Sciatic nerve (tissue), 2 donors: ENCODE data around the gene KRTAP5-1. TPM values are rescaled to one million over a fixed set of nuclear protein-coding genes. Genes with fewer than 3 reads are reported as not detected.

ENCODE experiments used
- ATAC-seq: fragments of 200-7000 bp; cut with Tn5 transposase; one replicate; pipeline ENCODE4 v1.9.1; 2020; ENCODE audit warnings: mild to moderate bottlenecking, moderate library complexity
- DNase-seq: peaks from one replicate; pipeline ENCODE4 v3.0.0-alpha.2; 2020; ENCODE audit warnings: low spot score
- intact Hi-C: fragments of 100-400 bp; cut with DNase I; formaldehyde crosslinking; loops from one replicate; pipeline ENCODE4 v1.14.2; 2022
- total RNA-seq: library from RNA; stranded (reverse); fragmentation: NEBNext Ultra II Directional; extraction: Animal tissue kit (Norgen Biotek cat#: 25700); gene quantifications from one replicate; pipeline ENCODE4 v1.2.1, GENCODE V29; 2021
- donor health status: DM: no; HTN: no; CAD: no.
- donor health status: DM: no; HTN: no; CAD: no.

The KRTAP5-1 gene
- total RNA-seq, 1 donor from 2014 or later, result not detected

DNA sequence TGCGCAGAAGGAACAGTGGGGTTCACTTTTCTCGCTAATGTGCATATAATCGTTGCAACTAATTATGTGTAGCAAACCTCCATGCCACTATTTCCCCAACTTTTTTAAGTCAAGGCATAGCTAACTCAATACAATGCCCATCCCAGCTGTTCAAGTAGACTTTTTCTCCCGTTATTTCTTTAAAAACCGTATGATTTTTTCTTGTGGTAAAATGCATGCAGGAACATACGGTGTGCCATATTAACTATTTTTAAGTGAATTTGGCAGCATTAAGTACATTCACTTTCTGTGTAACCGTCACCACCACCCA lies 10.2 kb downstream of the KRTAP5-1 start:
- ATAC-seq (no peak), DNase-seq (no peak)
- intact Hi-C loops, result loop anchor here (2.0 kb wide), 1 partner anchor 28 kb away; no protein-coding TSS in a partner anchor

DNA sequence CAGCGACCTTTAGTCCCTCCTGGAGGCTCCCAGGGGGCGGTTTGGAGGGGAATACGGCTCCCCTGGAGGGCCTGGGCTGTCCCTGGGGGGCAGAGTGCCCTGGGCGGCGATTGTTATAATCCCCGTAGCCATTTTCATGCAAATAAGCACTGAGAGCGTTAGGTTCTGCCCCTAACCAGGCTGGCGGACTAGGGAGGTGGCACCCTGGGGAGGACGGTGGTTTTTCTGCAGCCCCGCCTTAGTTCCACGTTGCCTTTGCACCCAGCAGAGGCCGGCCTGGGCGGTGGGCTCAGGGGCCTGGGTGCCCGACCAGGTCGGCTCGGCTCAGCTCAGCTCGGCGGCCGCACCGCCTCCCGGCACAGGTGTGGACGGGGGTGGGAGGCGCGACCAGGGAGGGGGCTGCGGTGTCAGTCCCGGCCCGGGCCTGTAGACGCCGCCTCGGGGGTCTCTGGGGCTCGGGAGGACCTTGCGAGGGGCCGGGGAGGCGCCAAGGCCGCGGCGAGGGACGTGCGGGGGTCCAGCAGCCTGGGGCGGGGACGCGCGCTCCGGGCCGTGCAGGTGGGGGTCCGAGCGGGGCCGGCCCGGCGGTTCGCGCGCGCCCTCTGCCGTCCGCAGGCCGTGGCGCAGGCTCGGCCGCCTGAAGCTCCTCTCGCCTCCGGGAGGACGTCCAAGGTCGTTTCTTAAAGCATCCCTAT lies 10.7 kb downstream of the KRTAP5-1 start:
- DNase-seq (peak; percentile 69), ATAC-seq (peak; percentile 29)
- intact Hi-C loops, result loop anchor here (2.0 kb wide), 1 partner anchor 28 kb away; no protein-coding TSS in a partner anchor

DNA sequence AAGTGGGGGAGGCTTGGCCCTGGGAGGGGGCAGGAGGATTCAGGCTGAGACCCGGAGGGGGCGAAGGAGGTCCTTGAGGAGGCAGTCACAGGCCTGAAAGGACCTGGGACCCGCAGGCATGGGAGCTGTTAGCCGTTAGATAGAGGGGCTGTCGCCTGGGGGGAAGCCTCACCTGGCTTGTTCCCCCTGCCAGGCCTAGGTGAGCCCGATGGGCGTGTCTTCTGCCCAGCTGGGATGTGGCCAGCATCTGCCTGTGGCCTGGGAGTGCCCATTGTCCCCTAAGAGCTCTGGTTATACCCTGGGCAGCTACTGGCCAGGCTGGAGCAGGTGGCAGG lies 11.2 kb downstream of the KRTAP5-1 start:
- peak; percentile 18 for ATAC-seq
- peak; percentile 63 for DNase-seq
- intact Hi-C loops, result loop anchor here (2.0 kb wide), 1 partner anchor 27 kb away; no protein-coding TSS in a partner anchor

DNA sequence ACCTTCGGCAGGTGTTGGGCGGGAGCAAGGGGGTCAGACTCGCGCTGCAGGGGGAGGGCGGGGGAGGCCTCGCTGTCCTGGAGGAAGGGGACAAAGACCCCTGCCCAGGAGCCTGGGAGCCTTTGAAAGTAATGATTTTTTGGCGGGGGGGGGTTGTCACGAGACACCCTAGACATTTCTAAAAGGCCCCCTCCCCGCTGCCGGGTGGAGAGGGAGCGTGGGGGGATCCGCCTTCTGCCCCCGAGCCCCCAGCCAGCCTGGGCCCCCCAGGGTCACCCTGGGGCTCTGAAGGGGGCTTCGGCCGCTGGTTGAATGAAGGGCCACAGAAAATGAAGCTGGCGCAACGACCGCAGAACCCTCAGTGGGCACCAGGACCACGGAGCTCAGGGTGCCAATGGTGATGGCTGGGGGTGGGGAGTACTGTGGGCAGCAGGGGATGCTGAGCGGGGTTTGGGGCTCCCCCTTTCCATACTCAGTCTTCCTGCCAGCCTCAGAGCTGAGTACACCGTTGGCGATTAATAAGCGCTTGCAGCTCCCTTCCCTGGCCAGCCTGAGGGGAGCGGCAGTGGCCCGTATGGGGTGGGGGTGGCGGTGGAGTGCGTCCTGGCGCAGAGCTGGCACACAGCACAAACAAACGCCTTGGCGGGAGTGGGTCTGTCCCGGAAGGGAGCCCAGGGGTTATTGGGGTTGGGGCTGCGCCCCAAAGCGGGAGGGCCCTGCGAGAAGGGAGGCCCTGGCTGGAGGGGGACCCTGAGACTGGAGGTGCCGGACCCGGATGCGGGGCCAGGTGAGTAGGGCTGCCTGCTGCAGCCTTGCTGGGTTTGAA lies 11.8 kb downstream of the KRTAP5-1 start:
- peak; percentile 18 for ATAC-seq
- intact Hi-C loops, result no loop called here
- peak; percentile 64 for DNase-seq

GRCh38 chr11:1572197-1573076 lies 12.6 kb downstream of the KRTAP5-1 start, which contains the start of gene DUSP8:
Gene DUSP8 (minus strand): TSS chr11:1572271. CDS start chr11:1565826, 6,445 bp downstream.
- intact Hi-C loops, result no loop called here

DNA sequence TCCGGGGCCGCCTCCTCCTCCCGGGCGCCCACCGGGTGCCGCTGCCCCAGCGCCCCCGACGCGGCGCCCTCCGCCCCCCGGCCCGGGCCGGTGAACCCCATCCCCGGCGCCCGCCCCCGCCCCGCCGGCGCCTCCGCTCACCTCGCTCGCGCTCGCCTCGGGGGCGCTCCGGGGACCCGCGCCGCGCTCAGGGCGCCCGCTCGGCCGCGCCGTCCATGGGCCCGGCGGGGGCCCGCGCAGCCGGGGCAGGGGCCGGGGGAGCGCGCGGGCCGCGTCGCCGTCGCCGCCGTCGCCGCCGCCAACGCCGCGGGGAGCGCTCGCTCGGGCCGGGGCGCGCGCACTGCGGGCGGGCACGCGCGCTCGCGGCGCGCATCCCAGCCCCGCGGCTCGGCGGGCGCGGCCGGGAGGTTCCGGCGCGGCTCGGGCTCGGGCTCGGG lies 13.3 kb downstream of the KRTAP5-1 start:
- intact Hi-C loops, result no loop called here
- DNase-seq, result no peak
- no peak for ATAC-seq

More at GRCh38 chr11:1572197-1573076, 12.6 kb downstream of the KRTAP5-1 start, which contains the start of gene DUSP8:
- DNase-seq (peak; percentile 96), ATAC-seq (peak; percentile 81)

DNA sequence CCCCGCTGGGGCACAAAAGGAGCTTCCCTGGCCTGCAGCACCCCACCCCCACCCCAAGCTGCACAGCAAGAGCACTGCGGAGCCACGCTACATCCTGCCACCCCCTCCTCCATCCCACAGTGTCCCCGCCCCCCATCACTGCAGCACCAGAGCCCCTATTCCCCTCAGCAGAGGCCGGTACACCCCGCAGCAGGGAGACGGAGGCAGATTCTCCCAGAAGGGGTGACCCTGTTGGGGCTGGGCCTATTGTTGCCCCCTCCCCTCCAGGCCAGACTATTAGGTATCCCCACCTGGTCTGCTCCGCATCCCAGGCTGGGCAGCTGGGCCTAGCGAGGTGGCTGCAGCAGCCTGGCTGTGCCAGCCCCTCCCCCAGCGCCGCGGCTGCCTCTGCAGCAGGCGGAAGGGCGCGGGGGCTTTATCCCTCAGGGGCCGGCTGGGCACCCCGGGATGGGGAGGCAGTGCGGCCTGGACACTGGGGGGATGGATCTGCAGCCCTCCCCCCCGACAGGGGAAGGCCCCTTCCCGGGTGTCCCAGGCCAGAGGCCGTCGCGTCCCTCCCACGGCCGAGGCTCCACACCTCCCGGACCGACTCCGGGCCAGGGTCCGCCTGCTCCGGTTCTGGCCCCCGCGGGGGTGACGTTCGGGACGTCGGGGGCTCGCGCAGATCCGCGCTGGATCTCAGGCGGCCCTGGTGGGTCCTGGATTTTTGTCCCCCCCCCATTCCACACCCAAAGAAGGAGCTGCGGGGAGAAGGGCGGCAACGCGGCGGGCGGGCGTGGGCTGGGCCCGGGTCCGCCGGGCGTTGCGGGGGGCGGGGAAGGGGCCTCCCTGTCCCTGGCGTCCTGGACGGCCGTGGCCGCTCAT lies 14.0 kb downstream of the KRTAP5-1 start:
- ATAC-seq, result peak; percentile 3
- DNase-seq, result peak; percentile 68
- intact Hi-C loops, result no loop called here

- no peak for DNase-seq
- no peak for ATAC-seq
- intact Hi-C loops, result no loop called here
These were observed 14.6 kb downstream of the KRTAP5-1 start for GRCh38 chr11:1570531-1570895.

DNA sequence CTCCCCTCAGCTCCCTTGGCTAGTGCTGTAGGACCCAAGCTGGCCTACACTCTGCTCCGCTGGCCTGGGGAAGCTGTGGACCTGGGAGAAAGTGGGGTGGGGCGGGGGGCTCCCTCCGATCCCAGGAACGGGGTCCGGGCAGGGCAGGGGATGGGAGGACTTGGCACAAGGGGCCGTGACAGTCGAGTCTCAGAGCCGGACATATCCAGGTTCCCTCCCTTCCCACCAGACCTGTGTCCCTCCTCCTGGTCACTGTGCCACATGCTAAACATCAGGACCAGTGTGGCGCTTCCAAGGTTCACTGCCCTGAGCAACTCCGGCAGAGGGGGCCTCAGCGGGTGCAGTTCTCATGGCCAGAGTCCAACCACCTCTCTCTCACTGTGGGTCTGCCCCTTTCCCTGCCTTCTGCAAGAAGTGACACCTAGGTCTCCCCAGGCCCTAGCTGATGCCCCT lies 15.1 kb downstream of the KRTAP5-1 start:
- no peak for ATAC-seq
- intact Hi-C loops, result no loop called here
- peak; percentile 64 for DNase-seq

DNA sequence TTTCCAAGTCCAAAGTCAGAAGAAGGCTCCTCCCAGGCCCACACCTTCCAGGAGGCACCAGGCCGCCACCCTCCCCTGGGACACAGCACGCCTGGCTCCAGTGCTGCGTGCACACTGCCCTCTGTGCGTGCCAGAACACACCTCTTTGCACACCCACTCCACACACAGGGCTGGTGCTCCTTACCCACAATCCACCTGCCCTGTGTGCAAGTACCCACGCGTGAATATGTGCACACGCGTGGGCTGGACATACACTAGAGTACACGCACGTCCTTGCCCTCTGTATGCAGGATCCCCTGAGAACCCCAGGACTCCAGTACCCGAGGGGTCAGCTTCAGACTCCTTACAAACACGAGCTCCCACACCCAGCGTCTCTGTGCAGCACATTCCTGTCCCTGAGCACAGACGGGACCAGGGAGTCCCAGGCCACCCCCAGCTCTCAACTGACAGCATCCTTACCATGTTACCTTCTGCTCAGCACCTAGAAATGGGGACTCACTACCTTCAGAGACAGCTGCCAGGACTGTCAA lies 15.8 kb downstream of the KRTAP5-1 start:
- peak; percentile 61 for DNase-seq
- no peak for ATAC-seq
- intact Hi-C loops, result no loop called here

DNA sequence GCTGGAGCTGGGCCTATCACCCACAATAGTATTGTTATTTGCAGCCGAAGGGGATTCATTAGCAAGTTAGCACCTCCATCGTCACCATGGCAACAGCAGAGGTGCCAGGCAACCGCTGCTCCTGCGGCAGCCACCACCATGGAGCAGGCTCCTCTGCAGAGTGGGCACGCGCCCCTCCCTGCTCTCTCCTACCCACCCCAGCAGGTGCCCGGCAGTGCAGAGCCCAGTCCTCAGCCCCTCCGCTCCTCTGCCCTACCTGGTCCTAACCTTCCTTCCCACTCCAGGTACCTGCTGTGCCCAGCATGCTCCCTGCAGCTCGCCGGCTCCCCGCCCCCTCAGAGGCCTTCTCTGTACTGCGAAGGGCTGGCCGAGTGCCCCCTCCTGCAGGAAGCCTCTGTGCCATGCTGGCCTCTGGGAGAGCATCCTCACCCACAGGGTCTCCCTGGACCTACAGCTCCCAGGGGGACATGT lies 16.6 kb downstream of the KRTAP5-1 start:
- no peak for DNase-seq
- intact Hi-C loops, result no loop called here
- ATAC-seq, result no peak

DNA sequence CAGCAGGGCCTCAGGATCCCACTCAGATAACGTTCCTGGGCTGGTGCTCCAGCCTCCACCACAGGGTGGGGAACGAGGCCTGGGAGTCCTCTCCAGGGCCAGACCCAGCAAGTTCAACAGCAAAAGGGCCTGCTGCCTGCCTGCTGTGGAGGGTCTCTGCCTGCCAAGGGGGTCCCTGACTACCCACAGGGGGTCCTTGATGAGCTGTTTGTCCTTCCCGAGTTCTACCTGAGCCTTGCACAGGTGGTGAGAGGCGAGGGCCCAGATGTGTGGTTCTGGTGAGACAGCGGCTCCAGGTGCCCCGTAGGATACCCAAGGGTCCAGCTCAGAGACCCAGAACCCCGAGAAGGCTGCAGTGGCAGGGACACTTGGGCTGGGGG lies 17.4 kb downstream of the KRTAP5-1 start:
- no peak for ATAC-seq
- no peak for DNase-seq
- intact Hi-C loops, result no loop called here

- intact Hi-C loops, result no loop called here
- ATAC-seq (no peak), DNase-seq (peak; percentile 60)
These were observed 17.9 kb downstream of the KRTAP5-1 start for GRCh38 chr11:1567052-1567720.

DNA sequence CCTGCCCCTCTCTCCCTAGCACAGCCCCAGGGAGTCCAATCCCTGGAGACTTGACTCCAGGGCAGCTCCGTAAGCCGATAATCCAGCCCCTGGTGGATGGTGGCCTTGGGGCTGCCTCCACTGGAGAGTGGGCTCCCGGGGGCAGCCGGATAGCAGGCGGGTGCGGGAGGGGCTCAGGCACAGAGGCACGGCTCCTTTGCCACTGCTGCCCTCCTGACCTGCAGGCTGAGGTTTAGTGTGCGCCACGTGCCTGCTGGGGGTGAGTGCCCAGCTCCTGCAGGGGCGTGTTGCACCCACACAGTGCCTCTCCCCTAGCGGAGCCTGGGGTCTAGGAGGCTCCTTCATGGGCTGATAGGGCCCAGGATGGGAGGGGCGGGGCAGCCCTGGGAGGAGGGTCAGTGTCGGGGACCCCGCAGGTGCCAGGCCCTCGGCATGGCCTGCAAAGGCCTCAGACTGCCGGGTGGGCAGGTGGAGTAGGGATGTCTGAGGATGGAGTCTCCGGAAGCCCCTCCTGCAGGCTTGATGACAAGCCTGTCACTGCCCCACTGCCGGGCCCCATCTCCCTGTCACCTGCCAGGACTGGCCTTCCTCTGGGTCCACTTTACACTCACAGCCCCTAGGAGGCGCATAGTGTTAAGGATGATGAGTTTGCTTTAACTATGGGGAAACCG lies 18.6 kb downstream of the KRTAP5-1 start:
- intact Hi-C loops, result no loop called here
- DNase-seq (no peak), ATAC-seq (no peak)

DNA sequence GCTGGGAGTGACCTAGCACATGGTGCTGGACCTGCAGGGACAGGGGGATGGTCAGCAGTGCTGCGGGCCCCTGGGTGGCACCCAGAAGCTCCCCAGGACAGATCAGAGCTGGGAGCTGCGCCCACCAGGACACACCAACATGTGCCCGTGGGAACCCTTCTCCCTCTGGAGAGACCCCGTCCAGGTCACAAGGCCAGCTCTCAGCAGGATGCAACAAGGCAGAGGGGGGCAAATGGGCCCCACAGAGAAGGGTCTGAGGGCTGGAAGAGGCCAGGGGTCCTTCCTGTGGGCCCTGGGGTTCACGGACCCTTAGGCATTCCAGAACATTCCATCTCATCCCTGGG lies 19.2 kb downstream of the KRTAP5-1 start:
- intact Hi-C loops, result no loop called here
- ATAC-seq (no peak), DNase-seq (no peak)

- intact Hi-C loops, result no loop called here
- ATAC-seq (no peak), DNase-seq (peak; percentile 63)
These were observed 19.7 kb downstream of the KRTAP5-1 start for GRCh38 chr11:1565173-1565903.
